ENCODE measurements around the gene SLC25A26.

DNA sequence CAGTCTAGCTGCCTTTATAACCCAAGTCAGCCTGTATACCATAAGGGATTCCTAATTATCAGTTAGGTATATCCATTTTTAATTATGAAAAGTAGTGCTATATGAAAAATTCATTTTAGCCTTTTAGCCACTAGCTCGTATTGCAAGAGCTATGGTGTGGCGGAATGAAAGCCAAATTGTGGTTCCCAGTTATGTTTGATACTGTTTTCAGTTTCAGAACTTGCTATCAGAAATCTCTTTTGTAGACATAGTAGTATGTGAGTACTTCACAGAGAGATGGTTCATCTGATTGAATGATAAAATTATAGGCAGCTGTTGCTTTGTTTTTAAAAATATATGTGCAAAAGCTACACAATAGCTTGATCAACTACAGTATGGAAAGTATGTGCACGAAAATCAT, 134.6 kb downstream of the SLC25A26 start:
- TF ChIP-seq, protein P1, sequence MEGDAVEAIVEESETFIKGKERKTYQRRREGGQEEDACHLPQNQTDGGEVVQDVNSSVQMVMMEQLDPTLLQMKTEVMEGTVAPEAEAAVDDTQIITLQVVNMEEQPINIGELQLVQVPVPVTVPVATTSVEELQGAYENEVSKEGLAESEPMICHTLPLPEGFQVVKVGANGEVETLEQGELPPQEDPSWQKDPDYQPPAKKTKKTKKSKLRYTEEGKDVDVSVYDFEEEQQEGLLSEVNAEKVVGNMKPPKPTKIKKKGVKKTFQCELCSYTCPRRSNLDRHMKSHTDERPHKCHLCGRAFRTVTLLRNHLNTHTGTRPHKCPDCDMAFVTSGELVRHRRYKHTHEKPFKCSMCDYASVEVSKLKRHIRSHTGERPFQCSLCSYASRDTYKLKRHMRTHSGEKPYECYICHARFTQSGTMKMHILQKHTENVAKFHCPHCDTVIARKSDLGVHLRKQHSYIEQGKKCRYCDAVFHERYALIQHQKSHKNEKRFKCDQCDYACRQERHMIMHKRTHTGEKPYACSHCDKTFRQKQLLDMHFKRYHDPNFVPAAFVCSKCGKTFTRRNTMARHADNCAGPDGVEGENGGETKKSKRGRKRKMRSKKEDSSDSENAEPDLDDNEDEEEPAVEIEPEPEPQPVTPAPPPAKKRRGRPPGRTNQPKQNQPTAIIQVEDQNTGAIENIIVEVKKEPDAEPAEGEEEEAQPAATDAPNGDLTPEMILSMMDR (IDR thresholded peaks at IDR 0.05; ENCODE audit: poor library complexity): no peak
- TF ChIP-seq EZH2phosphoT487 (IDR thresholded peaks at IDR 0.05; ENCODE audit: low read depth, severe bottlenecking, unreplicated experiment) (no peak), EZH2 (IDR thresholded peaks at IDR 0.05; ENCODE audit: borderline replicate concordance) (no peak)

Data from hepatocyte (in vitro differentiated cells).